Measurements from ENCODE around the gene FOXK2.

FOXK2 gene

GRCh38 chr17:82518826-82519810, at the start of gene FOXK2:
Gene FOXK2, plus strand, starts transcription at chr17:82519732. Its CDS starts 157 bp downstream, at chr17:82519889.
- H2AFZ ChIP-seq (ENCODE audit: low read depth, low read length): peak within 1 kb of the TSS; percentile 93
- peaks cover 2% of the 10 kb centered on the region for H3K4me1 ChIP-seq (ENCODE audit: insufficient read depth, low read length)
- no peaks in the 10 kb centered on the region for H3K36me3 ChIP-seq (ENCODE audit: insufficient read depth, low read length)
- H3K27me3 ChIP-seq (ENCODE audit: insufficient read depth, low read length): no peaks in the 10 kb centered on the region
- peak within 1 kb of the TSS; percentile 98 for H3K4me3 ChIP-seq (ENCODE audit: low read length)
- no peaks in the 10 kb centered on the region for H3K9me3 ChIP-seq (ENCODE audit: low read length)

- no peaks in the 10 kb centered on the region for H3K27me3 ChIP-seq (ENCODE audit: insufficient read depth, low read length)
- H3K36me3 ChIP-seq (ENCODE audit: insufficient read depth, low read length): peaks cover 68% of the 10 kb centered on the region
- no peak overlapping the region for H3K4me3 ChIP-seq (ENCODE audit: low read length)
- no peaks in the 10 kb centered on the region for H3K4me1 ChIP-seq (ENCODE audit: insufficient read depth, low read length)
- no peak overlapping the region for H2AFZ ChIP-seq (ENCODE audit: low read depth, low read length)
- peaks cover 1% of the 10 kb centered on the region for H3K9me3 ChIP-seq (ENCODE audit: low read length)
These were observed 49.5 kb upstream of the FOXK2 start for GRCh38 chr17:82470065-82470464.

GRCh38 chr17:82474223-82475010, 45.1 kb upstream of the FOXK2 start:
- peaks cover 54% of the 10 kb centered on the region for H3K36me3 ChIP-seq (ENCODE audit: insufficient read depth, low read length)
- no peaks in the 10 kb centered on the region for H3K9me3 ChIP-seq (ENCODE audit: low read length)
- H2AFZ ChIP-seq (ENCODE audit: low read depth, low read length): no peak overlapping the region
- H3K4me1 ChIP-seq (ENCODE audit: insufficient read depth, low read length): no peaks in the 10 kb centered on the region
- no peaks in the 10 kb centered on the region for H3K27me3 ChIP-seq (ENCODE audit: insufficient read depth, low read length)
- H3K4me3 ChIP-seq (ENCODE audit: low read length): no peak overlapping the region

GRCh38 chr17:82475458-82475857, 44.1 kb upstream of the FOXK2 start:
- H2AFZ ChIP-seq (ENCODE audit: low read depth, low read length): no peak overlapping the region
- no peaks in the 10 kb centered on the region for H3K4me1 ChIP-seq (ENCODE audit: insufficient read depth, low read length)
- H3K36me3 ChIP-seq (ENCODE audit: insufficient read depth, low read length): peaks cover 59% of the 10 kb centered on the region
- H3K9me3 ChIP-seq (ENCODE audit: low read length): no peaks in the 10 kb centered on the region
- H3K27me3 ChIP-seq (ENCODE audit: insufficient read depth, low read length): no peaks in the 10 kb centered on the region
- no peak overlapping the region for H3K4me3 ChIP-seq (ENCODE audit: low read length)

- no peaks in the 10 kb centered on the region for H3K9me3 ChIP-seq (ENCODE audit: low read length)
- H2AFZ ChIP-seq (ENCODE audit: low read depth, low read length): no peak overlapping the region
- no peak overlapping the region for H3K4me3 ChIP-seq (ENCODE audit: low read length)
- H3K4me1 ChIP-seq (ENCODE audit: insufficient read depth, low read length): no peaks in the 10 kb centered on the region
- no peaks in the 10 kb centered on the region for H3K27me3 ChIP-seq (ENCODE audit: insufficient read depth, low read length)
- peaks cover 66% of the 10 kb centered on the region for H3K36me3 ChIP-seq (ENCODE audit: insufficient read depth, low read length)
These were observed 41.6 kb upstream of the FOXK2 start for GRCh38 chr17:82477934-82478333.

GRCh38 chr17:82479602-82480001, 39.9 kb upstream of the FOXK2 start:
- Histone ChIP-seq H3K4me3 (ENCODE audit: low read length) (no peak overlapping the region), H3K36me3 (ENCODE audit: insufficient read depth, low read length) (peaks cover 74% of the 10 kb centered on the region), H2AFZ (ENCODE audit: low read depth, low read length) (no peak overlapping the region), H3K27me3 (ENCODE audit: insufficient read depth, low read length) (no peaks in the 10 kb centered on the region), H3K4me1 (ENCODE audit: insufficient read depth, low read length) (no peaks in the 10 kb centered on the region), H3K9me3 (ENCODE audit: low read length) (no peaks in the 10 kb centered on the region)

GRCh38 chr17:82480318-82480717, 39.2 kb upstream of the FOXK2 start:
- Histone ChIP-seq H3K27me3 (ENCODE audit: insufficient read depth, low read length) (no peaks in the 10 kb centered on the region), H3K36me3 (ENCODE audit: insufficient read depth, low read length) (peaks cover 74% of the 10 kb centered on the region), H3K4me3 (ENCODE audit: low read length) (no peak overlapping the region), H3K4me1 (ENCODE audit: insufficient read depth, low read length) (no peaks in the 10 kb centered on the region), H3K9me3 (ENCODE audit: low read length) (no peaks in the 10 kb centered on the region), H2AFZ (ENCODE audit: low read depth, low read length) (no peak overlapping the region)

GRCh38 chr17:82483204-82483660, 36.3 kb upstream of the FOXK2 start:
- no peak overlapping the region for H3K4me3 ChIP-seq (ENCODE audit: low read length)
- no peaks in the 10 kb centered on the region for H3K4me1 ChIP-seq (ENCODE audit: insufficient read depth, low read length)
- H3K36me3 ChIP-seq (ENCODE audit: insufficient read depth, low read length): peaks cover 87% of the 10 kb centered on the region
- H3K9me3 ChIP-seq (ENCODE audit: low read length): no peaks in the 10 kb centered on the region
- no peak overlapping the region for H2AFZ ChIP-seq (ENCODE audit: low read depth, low read length)
- no peaks in the 10 kb centered on the region for H3K27me3 ChIP-seq (ENCODE audit: insufficient read depth, low read length)

- no peaks in the 10 kb centered on the region for H3K4me1 ChIP-seq (ENCODE audit: insufficient read depth, low read length)
- peaks cover 87% of the 10 kb centered on the region for H3K36me3 ChIP-seq (ENCODE audit: insufficient read depth, low read length)
- no peak overlapping the region for H3K4me3 ChIP-seq (ENCODE audit: low read length)
- H2AFZ ChIP-seq (ENCODE audit: low read depth, low read length): no peak overlapping the region
- H3K27me3 ChIP-seq (ENCODE audit: insufficient read depth, low read length): no peaks in the 10 kb centered on the region
- H3K9me3 ChIP-seq (ENCODE audit: low read length): no peaks in the 10 kb centered on the region
These were observed 35.7 kb upstream of the FOXK2 start for GRCh38 chr17:82483836-82484235.

- H3K4me1 ChIP-seq (ENCODE audit: insufficient read depth, low read length): no peaks in the 10 kb centered on the region
- peaks cover 71% of the 10 kb centered on the region for H3K36me3 ChIP-seq (ENCODE audit: insufficient read depth, low read length)
- H3K9me3 ChIP-seq (ENCODE audit: low read length): no peaks in the 10 kb centered on the region
- no peak overlapping the region for H3K4me3 ChIP-seq (ENCODE audit: low read length)
- no peak overlapping the region for H2AFZ ChIP-seq (ENCODE audit: low read depth, low read length)
- H3K27me3 ChIP-seq (ENCODE audit: insufficient read depth, low read length): no peaks in the 10 kb centered on the region
These were observed 33.1 kb upstream of the FOXK2 start for GRCh38 chr17:82486231-82487094.

- H3K36me3 ChIP-seq (ENCODE audit: insufficient read depth, low read length): peaks cover 58% of the 10 kb centered on the region
- H3K27me3 ChIP-seq (ENCODE audit: insufficient read depth, low read length): no peaks in the 10 kb centered on the region
- no peak overlapping the region for H3K4me3 ChIP-seq (ENCODE audit: low read length)
- no peak overlapping the region for H2AFZ ChIP-seq (ENCODE audit: low read depth, low read length)
- H3K4me1 ChIP-seq (ENCODE audit: insufficient read depth, low read length): no peaks in the 10 kb centered on the region
- no peaks in the 10 kb centered on the region for H3K9me3 ChIP-seq (ENCODE audit: low read length)
These were observed 31.6 kb upstream of the FOXK2 start for GRCh38 chr17:82487910-82488309.

GRCh38 chr17:82489117-82489516, 30.4 kb upstream of the FOXK2 start:
- no peaks in the 10 kb centered on the region for H3K27me3 ChIP-seq (ENCODE audit: insufficient read depth, low read length)
- peaks cover 47% of the 10 kb centered on the region for H3K36me3 ChIP-seq (ENCODE audit: insufficient read depth, low read length)
- no peaks in the 10 kb centered on the region for H3K4me1 ChIP-seq (ENCODE audit: insufficient read depth, low read length)
- no peaks in the 10 kb centered on the region for H3K9me3 ChIP-seq (ENCODE audit: low read length)
- H2AFZ ChIP-seq (ENCODE audit: low read depth, low read length): no peak overlapping the region
- no peak overlapping the region for H3K4me3 ChIP-seq (ENCODE audit: low read length)

Data from neuron (in vitro differentiated cells).